Measurements from ENCODE around the gene TEX35.

DNA sequence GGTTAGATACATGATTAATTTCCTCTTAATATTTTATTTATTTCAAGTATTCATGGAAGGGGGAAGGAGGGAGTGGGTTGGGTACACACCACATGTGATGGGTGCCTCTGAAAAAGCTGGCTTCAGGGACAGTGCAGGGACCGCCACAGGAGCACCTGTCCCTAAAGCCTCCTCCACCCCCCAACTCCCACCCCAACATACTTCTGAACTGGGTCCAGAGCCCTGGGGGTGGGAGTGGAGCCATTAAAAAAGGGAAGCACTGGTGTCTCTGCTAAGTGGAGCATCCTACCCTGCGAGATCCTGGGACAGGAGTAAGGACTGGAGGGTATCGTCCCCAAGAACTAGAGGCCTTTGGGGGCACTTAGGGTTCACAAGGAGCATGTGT is 10.6 kb upstream of the TEX35 start:
- TF ChIP-seq POLR2A (IDR thresholded peaks at IDR 0.05; ENCODE audit: low read depth, low read length) = no peak
- no peak for TF ChIP-seq TAF1 (IDR thresholded peaks at IDR 0.05; ENCODE audit: low read depth, low read length)

All from GM12891 (cell line).